ENCODE measurements around the gene DDX17. TPM values are rescaled to one million over a fixed set of nuclear protein-coding genes. Genes with fewer than 3 reads are reported as not detected.

DDX17 gene
- total and polyA plus RNA-seq, 9 of the 15 experiments (the other 6 are each of a cell fraction or from before 2014, with no cell fraction given) = 17.6 to 421 (median 189) TPM

- TF ChIP-seq SRSF7 (optimal IDR thresholded peaks at IDR 0.05; ENCODE audit: low read depth, low read length) (no peak), CBX5 (IDR thresholded peaks at IDR 0.05; ENCODE audit: borderline replicate concordance, low read depth) (no peak), ZBTB49 (CRISPR knock-in tag; IDR thresholded peaks at IDR 0.05; ENCODE audit: borderline replicate concordance) (no peak), CUX1 (CRISPR knock-in tag; IDR thresholded peaks at IDR 0.05) (0 out of 2 replicates have a peak, but pooled peaks have one; percentile 40), TFAM (CRISPR knock-in tag; conservative IDR thresholded peaks at IDR 0.05) (no peak), MAFF (IDR thresholded peaks at IDR 0.05; ENCODE audit: low read length) (no peak), HSF4 (CRISPR knock-in tag; IDR thresholded peaks at IDR 0.05; ENCODE audit: borderline replicate concordance) (no peak), MLLT1 (IDR thresholded peaks at IDR 0.05) (no peak; a peak in 1 of 4 replicates), SMC3 (conservative IDR thresholded peaks at IDR 0.05; ENCODE audit: insufficient read depth, low read depth, low read length) (no peak), CREB5 (CRISPR knock-in tag; IDR thresholded peaks at IDR 0.05) (no peak), ELF1 (tag; IDR thresholded peaks at IDR 0.05) (no peak), HNRNPK (IDR thresholded peaks at IDR 0.05; ENCODE audit: low read depth, low read length, poor library complexity, severe bottlenecking) (peak; percentile 100), JUN (IDR thresholded peaks at IDR 0.05; ENCODE audit: borderline replicate concordance, low read depth, low read length) (no peak), JUN (CRISPR knock-in tag; IDR thresholded peaks at IDR 0.05; ENCODE audit: borderline replicate concordance) (no peak), CC2D1A (IDR thresholded peaks at IDR 0.05) (0 out of 2 replicates have a peak, but pooled peaks have one; percentile 43)
Observed at GRCh38 chr22:38506118-38506962, at the start of gene DDX17 (continued).
